Adrenal gland (tissue), 5 donors: Measurements from ENCODE around the gene EBF3.

Experiments used
- CTCF ChIP-seq, 6 experiments: fragments of 450-650 bp in 4 of 6; fragments of 200-600 bp in 2 of 6; sonication (generic) in 1 of 6; IDR thresholded peaks; 1 replicate in 5 of 6; 2 replicates in 1 of 6; pipeline versions ENCODE4 v1.5.1 to v1.8.0; 2016 to 2021; ENCODE audit warnings: antibody characterized with exemption in 6 of 6, mild to moderate bottlenecking in 2 of 6, moderate library complexity in 1 of 6
- POLR2A ChIP-seq, 2 donors: fragments of 450-650 bp; IDR thresholded peaks; one replicate each; pipeline ENCODE4 v1.6.1; 2017; ENCODE audit warnings: antibody characterized with exemption in 2 of 2, mild to moderate bottlenecking in 2 of 2, moderate library complexity in 1 of 2
- donor health status: DM: no; HTN: no; CAD: no.

- TF ChIP-seq CTCF (IDR thresholded peaks at IDR 0.05) (no peak), POLR2A (IDR thresholded peaks at IDR 0.05) (no peak)
Measured at GRCh38 chr10:129932751-129933433, 31.2 kb downstream of the EBF3 start.
